Panc1 (cell line): ENCODE results near the gene SH2B2. TPM values are rescaled to one million over a fixed set of nuclear protein-coding genes. Genes with fewer than 3 reads are reported as not detected.

Experiments used
- ATAC-seq: fragments of 200-7000 bp; cut with Tn5 transposase; 2 replicates; pipeline ENCODE4 v1.9.1; 2020; ENCODE audit warnings: mild to moderate bottlenecking, moderate library complexity
- BruUV-seq: library from RNA; stranded (reverse); fragments of 400-500 nt; replicated peaks from 2 replicates; lab custom pipeline; 2021; lab: Mats Ljungman, UMichigan
- CTCF ChIA-PET: fragments of 300-600 bp; sonication (Branson Sonifier 250); formaldehyde crosslinking; loops from one replicate; lab custom pipeline; 2022; ENCODE audit warnings: antibody characterized with exemption; lab: Charles Lee
- POLR2A ChIA-PET: fragments of 300-600 bp; sonication (Branson Sonifier 250); formaldehyde crosslinking; loops from one replicate; lab custom pipeline; 2022; ENCODE audit warnings: antibody characterized with exemption; lab: Charles Lee
- DNase-seq: peaks from one replicate; pipeline ENCODE4 v3.0.0-alpha.2; 2010; ENCODE audit warnings: low read depth, low spot score
- H3K27ac ChIP-seq: 2 replicates; pipeline ENCODE4 v1.5.1; 2011; ENCODE audit warnings: mild to moderate bottlenecking, low read length, inconsistent platforms
- H3K27me3 ChIP-seq: fragments of 200-500 bp; sonication (Bioruptor generic); 2 replicates; pipeline ENCODE4 v1.6.0; 2014; ENCODE audit warnings: low read length, inconsistent platforms; ENCODE audit not compliant: control insufficient read depth, insufficient read depth
- H3K36me3 ChIP-seq: fragments of 200-500 bp; sonication (Bioruptor generic); 2 replicates; pipeline ENCODE4 v1.5.1; 2014; ENCODE audit warnings: inconsistent platforms, mild to moderate bottlenecking, low read length, moderate library complexity; ENCODE audit not compliant: control insufficient read depth, insufficient read depth
- H3K4me1 ChIP-seq: 2 replicates; pipeline ENCODE4 v1.5.1; 2011; ENCODE audit warnings: inconsistent platforms, mild to moderate bottlenecking, low read length, moderate library complexity; ENCODE audit not compliant: control insufficient read depth, insufficient read depth
- H3K4me3 ChIP-seq, 2 experiments: 2 replicates each; pipeline ENCODE4 v1.5.1; 2011 to 2012; ENCODE audit warnings: low read depth in 2 of 2, low read length in 2 of 2, mild to moderate bottlenecking in 2 of 2, inconsistent platforms in 1 of 2, moderate library complexity in 1 of 2
- H3K9me3 ChIP-seq: fragments of 200-500 bp; sonication (Bioruptor generic); 2 replicates; pipeline ENCODE4 v1.5.1; 2014; ENCODE audit warnings: low read depth, mild to moderate bottlenecking, inconsistent platforms, low read length, moderate library complexity; ENCODE audit not compliant: control insufficient read depth, insufficient read depth
- POLR2AphosphoS5 ChIP-seq: IDR thresholded peaks from 2 replicates; pipeline ENCODE4 v1.6.1; 2012; ENCODE audit warnings: mild to moderate bottlenecking, low read depth, low read length, moderate library complexity
- SIN3A ChIP-seq: IDR thresholded peaks from 2 replicates; pipeline ENCODE4 v1.6.1; 2012; ENCODE audit warnings: low read depth, mild to moderate bottlenecking, low read length, moderate library complexity, borderline replicate concordance; ENCODE audit not compliant: insufficient read depth
- TCF7L2 ChIP-seq: IDR thresholded peaks from 2 replicates; pipeline ENCODE4 v1.6.1; 2011; ENCODE audit warnings: mild to moderate bottlenecking, low read depth, low read length, inconsistent platforms
- in situ Hi-C: cut with HindIII; loops from 2 replicates; pipeline ENCODE4 v1.10.0; 2016; ENCODE audit warnings: low sequenced_read_pairs, low pct_unique_long_range_greater_than_20kb
- intact Hi-C: fragments of 100-400 bp; cut with micrococcal nuclease; formaldehyde crosslinking; loops from one replicate; pipeline ENCODE4 v1.10.0; 2022; ENCODE audit not compliant: unreplicated experiment
- total RNA-seq: library from RNA; stranded (reverse); gene quantifications from one replicate; pipeline ENCODE4 v1.2.1, GENCODE V29; 2021; ENCODE audit not compliant: unreplicated experiment
- TF ChIP-seq, protein P1 (sequence below), 2 experiments: IDR thresholded peaks; 2 replicates each; pipeline ENCODE4 v1.6.1; 2011 to 2012; ENCODE audit warnings: low read depth in 2 of 2, control low read depth in 1 of 2, low read length in 1 of 2, mild to moderate bottlenecking in 1 of 2, moderate library complexity in 1 of 2; ENCODE audit not compliant: insufficient read depth in 1 of 2
- TF ChIP-seq, protein P2 (sequence below): fragments of 450-650 bp; IDR thresholded peaks from 2 replicates; pipeline ENCODE4 v1.5.1; 2017; ENCODE audit warnings: mild to moderate bottlenecking

Gene SH2B2
- total RNA-seq, 1 experiment from 2014 or later, result 2.8 TPM

DNA sequence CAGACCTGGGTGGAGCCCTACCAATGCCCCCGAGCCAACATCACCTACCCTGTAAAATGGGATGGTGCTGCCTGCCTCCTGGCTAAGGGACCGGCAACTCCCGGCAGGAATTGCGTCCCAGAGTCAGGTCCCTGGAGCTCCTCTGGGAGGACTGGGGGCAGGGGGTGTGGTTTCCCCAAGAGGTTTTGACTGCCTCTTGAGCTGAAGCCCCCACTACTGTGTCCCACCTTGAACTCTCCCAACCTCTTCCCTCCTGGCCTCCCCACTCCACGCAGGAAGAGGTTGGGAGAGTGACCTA, 1.3 kb downstream of the SH2B2 start:
- ATAC-seq, result no peak; the same call in 1 of the 2 replicates
- ChIA-PET CTCF (interaction anchor here (0.5 to 0.8 kb wide), 5 partner anchors 31 to 347 kb away, joined by 3 to 8 read pairs (median 3); no protein-coding TSS in a partner anchor), POLR2A (interaction anchor here (0.6 kb wide), 1 partner anchor 23 kb away, joined by 4 read pairs; no protein-coding TSS in a partner anchor)
- H3K4me3 ChIP-seq, result peak overlapping the region; percentile 64 to 74
- intact Hi-C loops, result no loop called here
- TF ChIP-seq TCF7L2, result no peak
- TF ChIP-seq POLR2AphosphoS5, result no peak
- TF ChIP-seq SIN3A, result no peak
- TF ChIP-seq, protein P1, sequence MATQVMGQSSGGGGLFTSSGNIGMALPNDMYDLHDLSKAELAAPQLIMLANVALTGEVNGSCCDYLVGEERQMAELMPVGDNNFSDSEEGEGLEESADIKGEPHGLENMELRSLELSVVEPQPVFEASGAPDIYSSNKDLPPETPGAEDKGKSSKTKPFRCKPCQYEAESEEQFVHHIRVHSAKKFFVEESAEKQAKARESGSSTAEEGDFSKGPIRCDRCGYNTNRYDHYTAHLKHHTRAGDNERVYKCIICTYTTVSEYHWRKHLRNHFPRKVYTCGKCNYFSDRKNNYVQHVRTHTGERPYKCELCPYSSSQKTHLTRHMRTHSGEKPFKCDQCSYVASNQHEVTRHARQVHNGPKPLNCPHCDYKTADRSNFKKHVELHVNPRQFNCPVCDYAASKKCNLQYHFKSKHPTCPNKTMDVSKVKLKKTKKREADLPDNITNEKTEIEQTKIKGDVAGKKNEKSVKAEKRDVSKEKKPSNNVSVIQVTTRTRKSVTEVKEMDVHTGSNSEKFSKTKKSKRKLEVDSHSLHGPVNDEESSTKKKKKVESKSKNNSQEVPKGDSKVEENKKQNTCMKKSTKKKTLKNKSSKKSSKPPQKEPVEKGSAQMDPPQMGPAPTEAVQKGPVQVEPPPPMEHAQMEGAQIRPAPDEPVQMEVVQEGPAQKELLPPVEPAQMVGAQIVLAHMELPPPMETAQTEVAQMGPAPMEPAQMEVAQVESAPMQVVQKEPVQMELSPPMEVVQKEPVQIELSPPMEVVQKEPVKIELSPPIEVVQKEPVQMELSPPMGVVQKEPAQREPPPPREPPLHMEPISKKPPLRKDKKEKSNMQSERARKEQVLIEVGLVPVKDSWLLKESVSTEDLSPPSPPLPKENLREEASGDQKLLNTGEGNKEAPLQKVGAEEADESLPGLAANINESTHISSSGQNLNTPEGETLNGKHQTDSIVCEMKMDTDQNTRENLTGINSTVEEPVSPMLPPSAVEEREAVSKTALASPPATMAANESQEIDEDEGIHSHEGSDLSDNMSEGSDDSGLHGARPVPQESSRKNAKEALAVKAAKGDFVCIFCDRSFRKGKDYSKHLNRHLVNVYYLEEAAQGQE (IDR thresholded peaks at IDR 0.05; ENCODE audit: insufficient read depth in 1 of 2, low read depth in 2 of 2, low read length in 1 of 2), result no peak
- TF ChIP-seq, protein P2, sequence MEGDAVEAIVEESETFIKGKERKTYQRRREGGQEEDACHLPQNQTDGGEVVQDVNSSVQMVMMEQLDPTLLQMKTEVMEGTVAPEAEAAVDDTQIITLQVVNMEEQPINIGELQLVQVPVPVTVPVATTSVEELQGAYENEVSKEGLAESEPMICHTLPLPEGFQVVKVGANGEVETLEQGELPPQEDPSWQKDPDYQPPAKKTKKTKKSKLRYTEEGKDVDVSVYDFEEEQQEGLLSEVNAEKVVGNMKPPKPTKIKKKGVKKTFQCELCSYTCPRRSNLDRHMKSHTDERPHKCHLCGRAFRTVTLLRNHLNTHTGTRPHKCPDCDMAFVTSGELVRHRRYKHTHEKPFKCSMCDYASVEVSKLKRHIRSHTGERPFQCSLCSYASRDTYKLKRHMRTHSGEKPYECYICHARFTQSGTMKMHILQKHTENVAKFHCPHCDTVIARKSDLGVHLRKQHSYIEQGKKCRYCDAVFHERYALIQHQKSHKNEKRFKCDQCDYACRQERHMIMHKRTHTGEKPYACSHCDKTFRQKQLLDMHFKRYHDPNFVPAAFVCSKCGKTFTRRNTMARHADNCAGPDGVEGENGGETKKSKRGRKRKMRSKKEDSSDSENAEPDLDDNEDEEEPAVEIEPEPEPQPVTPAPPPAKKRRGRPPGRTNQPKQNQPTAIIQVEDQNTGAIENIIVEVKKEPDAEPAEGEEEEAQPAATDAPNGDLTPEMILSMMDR, result no peak
- in situ Hi-C loops, result loop anchor here (10.0 kb wide), 1 partner anchor 127 kb away; no protein-coding TSS in a partner anchor
- no peak for DNase-seq
- H3K36me3 ChIP-seq, result no peaks in the 10 kb centered on the region
- no TSS peak for BruUV-seq
- H3K9me3 ChIP-seq, result no peaks in the 10 kb centered on the region
- no peaks in the 10 kb centered on the region for H3K27me3 ChIP-seq
- no peak overlapping the region for H3K27ac ChIP-seq
- no peaks in the 10 kb centered on the region for H3K4me1 ChIP-seq

DNA sequence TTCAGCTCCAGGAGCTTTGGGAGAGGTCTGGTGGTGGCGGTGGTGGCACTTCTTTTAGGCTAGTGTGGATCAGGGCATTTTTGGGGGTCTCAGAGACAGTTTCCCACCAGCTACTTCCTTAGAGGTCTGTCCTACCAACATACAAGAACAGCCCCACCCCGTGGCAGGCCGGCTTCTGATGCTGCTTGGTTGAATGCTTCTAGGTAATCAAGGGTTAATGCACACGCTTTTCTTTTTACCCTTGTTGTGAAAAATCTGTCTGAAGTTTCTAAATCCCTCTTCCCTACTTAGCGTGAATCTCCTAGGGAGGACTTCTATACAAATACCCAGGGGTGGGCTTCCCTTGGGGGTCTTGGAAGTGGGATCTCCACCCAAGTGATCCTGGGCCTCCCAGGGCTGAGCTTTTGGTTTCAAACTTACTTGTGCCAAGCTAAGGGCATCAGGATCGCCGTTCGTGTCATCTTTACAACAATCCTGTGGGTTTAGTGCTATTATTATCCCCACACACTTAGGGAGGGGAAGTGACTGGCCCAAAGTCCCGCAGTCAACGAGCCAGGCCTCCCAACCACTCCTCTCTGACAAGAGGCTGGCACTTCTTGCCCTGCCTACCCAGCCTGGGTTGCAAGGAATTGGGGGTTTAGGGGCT, 1.7 kb downstream of the SH2B2 start:
- in situ Hi-C loops, result loop anchor here (10.0 kb wide), 1 partner anchor 126 kb away; no protein-coding TSS in a partner anchor
- ChIA-PET POLR2A (interaction anchor here (0.6 kb wide), 1 partner anchor 22 kb away, joined by 4 read pairs; no protein-coding TSS in a partner anchor), CTCF (interaction anchor here (0.5 to 0.8 kb wide), 4 partner anchors 31 to 348 kb away, joined by 3 to 8 read pairs (median 3); no protein-coding TSS in a partner anchor)
- BruUV-seq, result no TSS peak
- TF ChIP-seq, protein P1 (IDR thresholded peaks at IDR 0.05; ENCODE audit: insufficient read depth in 1 of 2, low read depth in 2 of 2, low read length in 1 of 2), result no peak
- TF ChIP-seq POLR2AphosphoS5 (no peak), SIN3A (no peak)
- ATAC-seq (no peak), DNase-seq (no peak)
- intact Hi-C loops, result no loop called here
- peak overlapping the region in 1 of 2 experiments; percentile 74; a peak in 2 of 4 replicates for H3K4me3 ChIP-seq
- H3K4me1 ChIP-seq, result no peaks in the 10 kb centered on the region
- no peaks in the 10 kb centered on the region for H3K9me3 ChIP-seq
- H3K27ac ChIP-seq, result no peak overlapping the region
- H3K36me3 ChIP-seq, result no peaks in the 10 kb centered on the region
- no peaks in the 10 kb centered on the region for H3K27me3 ChIP-seq
